Central memory CD8-positive, alpha-beta T cell (primary cell): ENCODE data around the gene RNF39.

Source experiments
- ATAC-seq: fragments of 150-1000 bp; cut with Tn5 transposase; replicated peaks from 2 replicates; pipeline ENCODE4 v1.10.0; 2022; ENCODE audit warnings: mild to moderate bottlenecking, moderate FRiP score, moderate number of reproducible peaks; ENCODE audit not compliant: poor library complexity, severe bottlenecking; ENCODE audit errors: extremely low read depth
- DNase-seq, 2 donors: peaks; one replicate each; pipeline ENCODE4 v3.0.0; 2021; ENCODE audit warnings: low spot score in 2 of 2
- H3K27ac Mint-ChIP-seq: one replicate; pipeline ENCODE4 v1.8.0; 2022; ENCODE audit warnings: low read depth, mild to moderate bottlenecking, moderate library complexity, mixed read lengths
- H3K27me3 Mint-ChIP-seq: one replicate; pipeline ENCODE4 v1.8.0; 2022; ENCODE audit warnings: mixed read lengths
- H3K36me3 Mint-ChIP-seq: one replicate; pipeline ENCODE4 v1.8.0; 2022; ENCODE audit warnings: mild to moderate bottlenecking, moderate library complexity, mixed read lengths; ENCODE audit not compliant: insufficient read depth
- H3K4me1 Mint-ChIP-seq: one replicate; pipeline ENCODE4 v1.8.0; 2022; ENCODE audit warnings: mixed read lengths
- H3K4me3 Mint-ChIP-seq: one replicate; pipeline ENCODE4 v1.8.0; 2022; ENCODE audit warnings: mild to moderate bottlenecking, moderate library complexity, mixed read lengths
- H3K9me3 Mint-ChIP-seq: one replicate; pipeline ENCODE4 v1.8.0; 2022; ENCODE audit warnings: mixed read lengths

Gene RNF39

GRCh38 chr6:30102970-30103871 lies 27.7 kb upstream of the RNF39 start:
- Mint-ChIP-seq H3K4me3 (peak overlapping the region; percentile 68), H3K36me3 (no peaks in the 10 kb centered on the region), H3K27ac (peak overlapping the region; percentile 0), H3K27me3 (peaks cover 57% of the 10 kb centered on the region), H3K9me3 (no peaks in the 10 kb centered on the region), H3K4me1 (peaks cover 32% of the 10 kb centered on the region)
- DNase-seq (peak; percentile 72 to 74), ATAC-seq (peak; percentile 89)

DNA sequence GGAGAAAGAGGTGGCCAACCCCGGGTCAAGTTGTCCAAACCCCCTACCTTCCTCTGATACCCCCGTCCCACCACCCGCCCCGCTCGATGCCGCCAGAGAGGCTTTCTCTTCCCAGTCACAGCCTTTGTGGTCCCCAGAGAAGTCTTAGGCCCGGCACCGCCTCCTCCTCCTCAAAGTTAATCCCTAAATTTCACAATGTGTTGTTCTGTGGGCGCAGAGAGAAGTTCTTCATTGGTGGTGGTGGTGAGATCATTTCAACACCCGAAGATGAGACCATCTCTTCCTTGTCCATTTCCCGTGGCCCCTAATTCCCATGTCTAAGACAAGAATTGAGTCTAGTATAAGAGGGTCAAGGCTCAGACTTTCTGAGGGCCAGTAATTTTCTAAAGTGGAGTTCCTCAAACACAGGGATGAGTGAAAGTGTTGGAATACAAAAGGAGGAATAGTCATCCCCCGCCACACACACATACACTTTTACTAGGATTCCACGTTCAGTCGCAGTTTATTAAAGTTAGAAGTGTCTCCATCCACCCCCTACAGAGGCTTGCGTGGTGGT lies 26.9 kb upstream of the RNF39 start:
- DNase-seq (no peak), ATAC-seq (peak; percentile 16)
- H3K36me3 Mint-ChIP-seq = no peaks in the 10 kb centered on the region
- peak overlapping the region; percentile 68 for H3K4me3 Mint-ChIP-seq
- peaks cover 57% of the 10 kb centered on the region for H3K27me3 Mint-ChIP-seq
- H3K27ac Mint-ChIP-seq = peak overlapping the region; percentile 0
- H3K9me3 Mint-ChIP-seq = no peaks in the 10 kb centered on the region
- peaks cover 32% of the 10 kb centered on the region for H3K4me1 Mint-ChIP-seq

DNA sequence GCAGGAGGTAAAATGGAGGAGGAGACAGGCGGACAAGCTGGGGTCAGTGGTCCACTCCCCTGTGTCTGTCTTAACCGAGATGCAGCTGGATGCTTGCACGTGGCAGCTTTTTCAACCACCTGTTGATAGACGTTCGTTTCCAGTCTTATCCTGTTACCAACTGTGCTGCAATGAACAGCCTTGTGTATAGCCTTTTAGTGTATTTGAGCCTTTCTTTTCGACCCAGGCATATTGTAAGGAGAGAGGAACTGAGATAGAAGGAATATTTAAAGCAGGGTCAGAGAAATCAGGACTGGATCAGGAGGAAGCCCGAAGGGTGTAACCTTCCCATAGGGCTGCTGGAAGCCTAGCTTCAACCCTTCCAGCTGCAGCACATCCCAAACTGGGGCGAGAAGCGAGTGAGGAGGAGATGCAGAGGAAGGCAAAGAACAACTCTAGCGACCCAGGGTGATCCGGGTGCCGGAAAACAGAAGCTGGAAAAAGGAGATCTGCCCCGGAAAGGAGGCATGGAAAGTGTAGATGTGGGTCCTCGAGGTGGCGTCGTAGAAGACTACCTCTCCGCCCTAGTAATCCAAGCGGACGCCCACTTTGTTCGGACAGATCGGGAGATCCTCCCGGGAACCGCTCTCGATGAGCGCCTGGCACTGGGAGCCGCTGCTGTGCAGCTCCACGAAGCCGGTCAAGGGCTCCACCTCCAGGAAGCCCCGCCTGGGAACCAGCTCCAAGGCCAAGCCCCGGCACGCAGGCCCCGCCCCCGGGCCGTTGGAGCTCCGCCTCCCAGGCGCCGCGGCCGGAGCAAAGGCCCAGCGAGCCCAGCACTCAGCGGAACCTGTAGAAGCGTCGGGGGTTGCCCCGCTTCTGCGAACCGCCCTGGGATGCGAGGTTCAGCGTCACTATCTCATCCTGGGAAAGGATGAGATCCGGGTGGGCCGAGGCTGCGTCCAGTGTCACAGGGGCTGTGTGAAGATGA lies 26.2 kb upstream of the RNF39 start:
- peak overlapping the region; percentile 74 for H3K4me3 Mint-ChIP-seq
- H3K9me3 Mint-ChIP-seq = no peaks in the 10 kb centered on the region
- H3K27ac Mint-ChIP-seq = peak overlapping the region; percentile 16
- H3K4me1 Mint-ChIP-seq = peaks cover 32% of the 10 kb centered on the region
- ATAC-seq (no peak), DNase-seq (no peak)
- peaks cover 57% of the 10 kb centered on the region for H3K27me3 Mint-ChIP-seq
- no peaks in the 10 kb centered on the region for H3K36me3 Mint-ChIP-seq

DNA sequence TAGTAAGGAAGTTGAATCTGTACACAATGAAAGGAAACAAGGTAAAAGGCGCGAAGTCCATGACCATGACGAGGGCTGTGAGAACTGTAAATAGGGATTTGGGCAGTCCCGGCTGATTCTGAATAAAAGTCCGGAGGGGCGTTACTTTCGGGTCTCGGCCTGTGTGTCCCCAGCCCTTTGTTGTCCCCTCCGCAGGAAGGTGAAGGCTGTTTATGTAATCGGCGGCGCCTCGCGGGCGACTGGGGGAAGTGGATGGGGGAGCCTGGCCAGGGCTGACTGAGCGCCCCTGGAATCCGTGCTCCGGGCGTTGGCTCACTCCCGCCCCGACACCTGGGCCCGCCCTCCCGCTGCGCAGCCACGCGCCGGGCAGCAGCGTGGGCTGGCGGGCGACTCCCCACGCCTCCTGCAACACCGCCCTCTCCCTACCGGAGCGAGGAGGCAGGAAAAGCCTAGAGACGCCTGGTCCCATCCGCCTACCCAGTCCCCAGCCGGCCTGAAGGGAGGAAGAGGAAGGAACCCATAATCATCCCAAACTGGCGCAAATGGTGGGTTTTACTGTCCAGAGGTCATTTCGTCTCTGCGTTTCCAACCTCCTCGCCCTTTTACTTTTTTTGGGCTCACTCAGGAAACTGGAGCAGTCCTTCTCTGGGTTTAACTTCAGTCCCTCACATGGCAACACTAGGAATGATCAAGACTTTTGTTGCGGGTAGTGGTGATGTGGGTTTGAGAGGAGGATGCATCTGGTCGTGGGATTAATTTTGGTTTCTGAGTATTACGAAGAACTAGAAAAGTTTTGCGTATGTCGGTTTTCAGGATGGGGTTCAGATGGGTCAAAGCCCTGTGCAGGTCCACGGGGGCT lies 25.2 kb upstream of the RNF39 start:
- Mint-ChIP-seq H3K27me3 (peaks cover 54% of the 10 kb centered on the region), H3K4me1 (peaks cover 32% of the 10 kb centered on the region), H3K27ac (no peak overlapping the region), H3K9me3 (no peaks in the 10 kb centered on the region), H3K36me3 (no peaks in the 10 kb centered on the region), H3K4me3 (peak overlapping the region; percentile 74)
- DNase-seq (no peak), ATAC-seq (no peak)

DNA sequence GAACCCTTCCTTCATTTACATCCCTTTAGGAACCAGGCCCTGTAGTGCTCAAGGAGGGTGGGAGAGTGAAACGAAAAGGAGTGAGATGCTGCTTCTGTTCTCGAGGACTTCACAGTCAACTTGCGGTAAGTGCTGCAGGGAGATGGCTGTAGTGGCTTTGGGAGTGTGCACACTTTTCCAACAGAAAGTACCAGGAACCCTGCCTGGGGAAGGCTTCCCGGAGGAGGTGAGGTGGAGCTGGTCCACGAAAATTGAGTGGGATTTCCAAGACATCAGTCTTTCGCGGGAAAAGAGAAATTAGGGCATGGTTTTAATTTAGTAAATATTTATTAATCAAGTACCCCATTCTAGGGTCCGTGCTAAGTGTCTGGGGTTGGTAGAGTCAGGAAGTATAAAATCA lies 24.6 kb upstream of the RNF39 start:
- Mint-ChIP-seq H3K36me3 (no peaks in the 10 kb centered on the region), H3K9me3 (no peaks in the 10 kb centered on the region), H3K4me3 (peak overlapping the region; percentile 44), H3K27me3 (peaks cover 60% of the 10 kb centered on the region), H3K4me1 (peaks cover 32% of the 10 kb centered on the region), H3K27ac (no peak overlapping the region)
- no peak for ATAC-seq
- DNase-seq = no peak

GRCh38 chr6:30097902-30098768 lies 22.6 kb upstream of the RNF39 start:
- ATAC-seq = peak; percentile 59
- Mint-ChIP-seq H3K36me3 (no peaks in the 10 kb centered on the region), H3K4me1 (peaks cover 25% of the 10 kb centered on the region), H3K27me3 (peaks cover 80% of the 10 kb centered on the region), H3K9me3 (no peaks in the 10 kb centered on the region), H3K27ac (no peak overlapping the region), H3K4me3 (no peak overlapping the region)
- DNase-seq = no peak

- H3K27ac Mint-ChIP-seq = no peak overlapping the region
- ATAC-seq (no peak), DNase-seq (no peak)
- no peaks in the 10 kb centered on the region for H3K9me3 Mint-ChIP-seq
- no peaks in the 10 kb centered on the region for H3K36me3 Mint-ChIP-seq
- peaks cover 16% of the 10 kb centered on the region for H3K4me1 Mint-ChIP-seq
- peaks cover 94% of the 10 kb centered on the region for H3K27me3 Mint-ChIP-seq
- H3K4me3 Mint-ChIP-seq = no peak overlapping the region
These were observed 21.3 kb upstream of the RNF39 start for GRCh38 chr6:30096829-30097228.

GRCh38 chr6:30093951-30094661 lies 18.5 kb upstream of the RNF39 start:
- H3K9me3 Mint-ChIP-seq = no peaks in the 10 kb centered on the region
- H3K4me3 Mint-ChIP-seq = no peak overlapping the region
- no peak for ATAC-seq
- peaks cover 95% of the 10 kb centered on the region for H3K27me3 Mint-ChIP-seq
- H3K27ac Mint-ChIP-seq = no peak overlapping the region
- no peaks in the 10 kb centered on the region for H3K36me3 Mint-ChIP-seq
- no peaks in the 10 kb centered on the region for H3K4me1 Mint-ChIP-seq
- DNase-seq = no peak

DNA sequence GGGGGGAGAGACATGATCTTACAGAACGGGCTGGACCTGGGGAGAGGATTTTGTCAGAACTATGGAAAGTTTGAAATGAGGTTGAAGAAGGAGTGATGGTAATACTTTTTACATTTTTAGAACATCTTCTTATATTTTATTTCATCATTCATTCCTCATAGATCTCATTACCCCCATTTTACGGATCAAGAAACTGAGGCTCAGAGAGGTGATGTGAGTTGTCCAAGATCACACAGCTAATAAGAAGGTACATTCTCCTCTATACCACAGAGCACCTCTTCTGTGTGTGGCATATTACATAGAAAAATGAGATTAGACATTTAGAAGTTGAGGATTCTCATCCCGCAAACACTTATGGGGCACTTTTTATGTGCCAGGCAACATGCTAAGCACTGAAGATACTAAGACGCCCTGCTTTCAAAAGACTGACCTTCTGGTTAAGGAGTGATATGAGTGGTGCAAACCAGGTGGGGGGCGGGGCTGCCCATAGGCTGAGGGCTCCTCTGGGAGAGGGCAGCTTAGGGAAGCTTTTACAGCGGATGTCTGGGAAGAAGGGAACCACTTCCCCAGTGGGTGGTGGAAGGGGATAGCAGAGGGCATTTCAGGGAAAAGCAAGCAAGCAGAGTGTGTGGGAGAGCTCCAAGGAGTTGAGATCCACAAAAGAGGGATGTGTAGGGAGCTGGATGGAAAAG lies 17.4 kb upstream of the RNF39 start:
- no peak for ATAC-seq
- Mint-ChIP-seq H3K36me3 (no peaks in the 10 kb centered on the region), H3K27ac (no peak overlapping the region), H3K4me3 (no peak overlapping the region), H3K9me3 (no peaks in the 10 kb centered on the region), H3K4me1 (no peaks in the 10 kb centered on the region), H3K27me3 (peaks cover 93% of the 10 kb centered on the region)
- no peak for DNase-seq

DNA sequence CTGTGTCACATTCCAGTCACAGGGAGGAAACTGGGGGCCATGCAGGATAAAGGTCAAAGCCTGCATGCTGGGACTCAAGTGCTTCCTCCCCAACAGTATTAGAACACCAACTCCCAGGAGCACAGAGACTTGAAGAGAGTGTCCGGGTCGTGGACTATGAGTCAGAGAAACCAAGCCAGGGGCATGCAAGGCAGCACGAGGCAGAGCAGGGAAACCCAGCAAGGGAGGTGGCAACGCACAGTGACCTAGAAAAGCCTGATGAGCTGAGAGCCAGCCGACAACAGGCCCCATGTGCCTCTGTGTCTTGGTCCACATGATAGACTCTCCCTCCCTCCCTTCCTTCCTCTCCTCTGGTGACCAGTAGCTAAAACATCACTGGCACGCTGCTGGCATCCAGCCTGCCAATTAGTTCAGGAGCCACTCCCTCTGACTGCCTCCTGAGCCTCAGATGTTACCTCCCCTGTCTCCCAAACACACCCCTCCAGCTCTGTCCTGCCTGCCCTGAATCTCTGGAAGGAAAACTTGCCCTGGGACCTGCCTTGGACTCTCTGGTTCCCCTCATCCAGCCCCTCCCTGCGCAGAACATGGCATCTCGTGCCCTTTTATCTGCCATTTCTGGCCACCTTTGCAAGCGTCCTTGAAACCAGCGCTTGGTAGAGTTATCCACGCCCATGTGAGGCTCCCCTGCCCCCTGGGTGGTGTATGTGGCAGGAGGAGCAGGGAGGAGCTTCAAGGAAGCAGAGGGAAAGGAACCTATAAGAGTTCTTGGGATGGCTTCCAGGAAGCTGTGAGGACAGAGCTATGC lies 16.2 kb upstream of the RNF39 start:
- ATAC-seq (no peak), DNase-seq (no peak)
- H3K9me3 Mint-ChIP-seq = no peaks in the 10 kb centered on the region
- H3K36me3 Mint-ChIP-seq = no peaks in the 10 kb centered on the region
- no peak overlapping the region for H3K27ac Mint-ChIP-seq
- no peak overlapping the region for H3K4me3 Mint-ChIP-seq
- peaks cover 93% of the 10 kb centered on the region for H3K27me3 Mint-ChIP-seq
- H3K4me1 Mint-ChIP-seq = no peaks in the 10 kb centered on the region
